ENCODE results near the gene TGM5. TPM values are rescaled to one million over a fixed set of nuclear protein-coding genes. Genes with fewer than 3 reads are reported as not detected.
"Not testable (repeated sequence)": the region's sequence is repeated elsewhere in the genome, so short reads cannot be mapped to it uniquely, and the experiment has no call there.

Gene TGM5
- total RNA-seq, 5 donors from 2014 or later (not counting 1 experiment from before 2014, with no cell fraction given), result not detected

- ATAC-seq (replicated peaks in 1 of 4), result no peak
- Histone ChIP-seq H3K4me1 (ENCODE audit: control insufficient read depth in 1 of 2, extremely low read depth in 1 of 2, insufficient read depth in 2 of 2, low read length in 2 of 2) (peaks cover 0 to 3% of the 10 kb centered on the region in 2 experiments), H3K9me3 (no peaks in the 10 kb centered on the region), H3K27me3 (replicated peaks in 1 of 2; ENCODE audit: control insufficient read depth in 2 of 2, extremely low read depth in 1 of 2, insufficient read depth in 2 of 2, low read length in 1 of 2) (peaks cover 7 to 26% of the 10 kb centered on the region in 2 experiments), H3K36me3 (ENCODE audit: control insufficient read depth in 2 of 2, extremely low read depth in 1 of 2, insufficient read depth in 1 of 2, low read length in 1 of 2) (no peaks in the 10 kb centered on the region), H3K4me3 (ENCODE audit: control insufficient read depth in 1 of 2, extremely low read depth in 1 of 2, low read length in 1 of 2) (no peak overlapping the region), H3K27ac (ENCODE audit: low read length) (no peak overlapping the region)
- 100% methylated on average over 3 of the region's 6 CpGs for WGBS (ENCODE audit: insufficient coverage)
- no peak for DNase-seq
- Mint-ChIP-seq H3K27ac (no peak overlapping the region), H3K9me3 (no peaks in the 10 kb centered on the region), H3K4me1 (peaks cover 4 to 8% (median 6%) of the 10 kb centered on the region in 3 donors), H3K36me3 (no peaks in the 10 kb centered on the region), H3K27me3 (peaks cover 53 to 54% of the 10 kb centered on the region in 2 donors), H3K4me3 (peak overlapping the region in 1 of 3 donors; percentile 42)
- ChIA-PET POLR2A (no interaction called here), CTCF (no interaction called here)
Observed at GRCh38 chr15:43294091-43294706, 27.5 kb upstream of the TGM5 start.

DNA sequence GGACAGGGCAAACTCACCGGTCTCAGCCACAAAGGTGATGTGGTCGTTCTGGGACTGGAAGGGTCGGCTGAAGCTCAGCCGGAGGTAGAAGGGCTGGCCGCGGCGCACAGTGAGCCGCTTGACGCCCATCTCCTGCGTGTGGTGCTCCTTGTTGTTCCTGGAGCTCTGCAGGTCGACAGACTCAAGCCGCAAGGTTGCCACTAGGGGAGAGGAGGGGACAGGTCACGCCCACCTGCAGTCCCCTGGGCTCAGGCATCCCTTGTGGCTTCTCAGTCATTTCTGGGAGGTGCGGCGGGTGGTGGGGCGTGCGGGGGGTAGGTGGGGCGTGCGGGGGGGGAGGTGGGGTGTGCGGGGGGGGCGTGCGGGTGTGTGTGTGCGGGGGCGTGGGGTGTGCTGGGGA, 26.7 kb upstream of the TGM5 start:
- no peak overlapping the region for H3K4me3 Mint-ChIP-seq
- Histone ChIP-seq H3K27ac (ENCODE audit: low read length) (no peak overlapping the region), H3K4me1 (ENCODE audit: control insufficient read depth in 1 of 2, extremely low read depth in 1 of 2, insufficient read depth in 2 of 2, low read length in 2 of 2) (peaks cover 0 to 3% of the 10 kb centered on the region in 2 experiments), H3K9me3 (no peaks in the 10 kb centered on the region), H3K4me3 (ENCODE audit: control insufficient read depth in 1 of 2, extremely low read depth in 1 of 2, low read length in 1 of 2) (no peak overlapping the region), H3K36me3 (ENCODE audit: control insufficient read depth in 2 of 2, extremely low read depth in 1 of 2, insufficient read depth in 1 of 2, low read length in 1 of 2) (no peaks in the 10 kb centered on the region), H3K27me3 (replicated peaks in 1 of 2; ENCODE audit: control insufficient read depth in 2 of 2, extremely low read depth in 1 of 2, insufficient read depth in 2 of 2, low read length in 1 of 2) (peaks cover 7 to 26% of the 10 kb centered on the region in 2 experiments)
- CTCF ChIA-PET, result no interaction called here
- H3K36me3 Mint-ChIP-seq, result no peaks in the 10 kb centered on the region
- no peaks in the 10 kb centered on the region for H3K9me3 Mint-ChIP-seq
- peak in 2 of 4 experiments; percentile 23 to 36 for ATAC-seq (replicated peaks in 1 of 4)
- WGBS (ENCODE audit: insufficient coverage), result 26% methylated on average over 12 of the region's 24 CpGs
- H3K27ac Mint-ChIP-seq, result no peak overlapping the region
- DNase-seq, result peak in 14 of 35 experiments; percentile 2 to 23 (median 7)
- POLR2A ChIA-PET, result no interaction called here
- H3K4me1 Mint-ChIP-seq, result peaks cover 4 to 8% (median 6%) of the 10 kb centered on the region in 3 donors
- H3K27me3 Mint-ChIP-seq, result peaks cover 53 to 54% of the 10 kb centered on the region in 2 donors

DNA sequence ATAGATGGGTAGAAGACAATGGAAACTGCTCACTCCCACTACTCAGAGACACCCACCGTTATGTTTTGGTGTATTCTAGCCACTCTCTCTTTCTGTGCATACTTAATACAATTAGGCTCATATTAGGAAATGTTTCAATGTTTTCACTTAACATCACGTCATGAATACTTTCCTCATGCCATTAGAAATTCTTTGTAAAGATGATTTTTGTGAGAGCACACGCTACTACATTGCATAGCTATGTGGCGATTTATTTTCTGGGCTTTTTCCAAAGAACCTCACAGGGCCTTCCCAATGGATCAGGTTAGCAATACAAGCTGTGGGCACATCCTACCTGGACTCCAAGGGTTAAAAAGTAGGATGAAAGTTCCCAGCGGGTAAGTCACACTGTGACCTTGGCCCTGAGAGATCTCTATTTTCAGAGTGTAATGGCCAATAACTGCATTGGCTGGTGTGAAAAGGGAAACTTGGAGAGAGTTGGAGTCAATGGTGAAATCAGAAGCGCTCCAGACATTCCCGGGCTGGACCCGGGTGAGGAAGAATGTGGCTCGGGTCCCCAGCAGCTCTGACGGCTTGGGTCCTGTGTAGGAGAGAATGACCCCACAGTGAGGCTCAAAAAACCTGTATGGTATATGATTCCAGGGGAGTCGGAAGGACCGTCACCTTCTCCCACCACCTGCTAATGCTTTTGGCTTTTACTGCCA, 25.8 kb upstream of the TGM5 start:
- Mint-ChIP-seq H3K4me1 (peaks cover 4 to 8% (median 6%) of the 10 kb centered on the region in 3 donors), H3K27ac (no peak overlapping the region), H3K36me3 (no peaks in the 10 kb centered on the region), H3K4me3 (no peak overlapping the region), H3K27me3 (peaks cover 47 to 48% of the 10 kb centered on the region in 2 donors), H3K9me3 (no peaks in the 10 kb centered on the region)
- H3K27me3 ChIP-seq (replicated peaks in 1 of 2; ENCODE audit: control insufficient read depth in 2 of 2, extremely low read depth in 1 of 2, insufficient read depth in 2 of 2, low read length in 1 of 2), result peaks cover 7 to 21% of the 10 kb centered on the region in 2 experiments
- no peak overlapping the region for H3K4me3 ChIP-seq (ENCODE audit: control insufficient read depth in 1 of 2, extremely low read depth in 1 of 2, low read length in 1 of 2)
- no peaks in the 10 kb centered on the region for H3K36me3 ChIP-seq (ENCODE audit: control insufficient read depth in 2 of 2, extremely low read depth in 1 of 2, insufficient read depth in 1 of 2, low read length in 1 of 2)
- ATAC-seq (replicated peaks in 1 of 4) (no peak), DNase-seq (no peak)
- H3K27ac ChIP-seq (ENCODE audit: low read length), result no peak overlapping the region
- no peaks in the 10 kb centered on the region for H3K9me3 ChIP-seq
- CTCF ChIA-PET, result interaction anchor here (0.5 to 0.6 kb wide), 2 partner anchors 368 to 451 kb away, joined by 3 to 4 read pairs; no protein-coding TSS in a partner anchor
- peaks cover 0 to 3% of the 10 kb centered on the region in 2 experiments for H3K4me1 ChIP-seq (ENCODE audit: control insufficient read depth in 1 of 2, extremely low read depth in 1 of 2, insufficient read depth in 2 of 2, low read length in 2 of 2)
- 86% methylated on average over 4 of the region's 12 CpGs for WGBS (ENCODE audit: insufficient coverage)
- POLR2A ChIA-PET, result no interaction called here

- CTCF ChIA-PET; H3K4me1 ChIP-seq (ENCODE audit: control insufficient read depth in 1 of 2, extremely low read depth in 1 of 2, insufficient read depth in 2 of 2, low read length in 2 of 2); H3K27ac Mint-ChIP-seq; H3K36me3 Mint-ChIP-seq; H3K27ac ChIP-seq (ENCODE audit: low read length); H3K36me3 ChIP-seq (ENCODE audit: control insufficient read depth in 2 of 2, extremely low read depth in 1 of 2, insufficient read depth in 1 of 2, low read length in 1 of 2); H3K9me3 Mint-ChIP-seq; POLR2A ChIA-PET; ATAC-seq (replicated peaks in 1 of 4); H3K9me3 ChIP-seq; DNase-seq; H3K4me3 ChIP-seq (ENCODE audit: control insufficient read depth in 1 of 2, extremely low read depth in 1 of 2, low read length in 1 of 2); H3K4me3 Mint-ChIP-seq: not testable (repeated sequence)
- H3K27me3 ChIP-seq (replicated peaks in 1 of 2; ENCODE audit: control insufficient read depth in 2 of 2, extremely low read depth in 1 of 2, insufficient read depth in 2 of 2, low read length in 1 of 2), result peaks cover 7 to 29% of the 10 kb centered on the region in 2 experiments
- H3K4me1 Mint-ChIP-seq, result peaks cover 4 to 12% (median 8%) of the 10 kb centered on the region in 3 donors
- H3K27me3 Mint-ChIP-seq, result peaks cover 31 to 34% of the 10 kb centered on the region in 2 donors
- no CpG with 5 or more reads among the region's 3 CpGs for whole genome bisulfite sequencing (ENCODE audit: insufficient coverage)
Observed at GRCh38 chr15:43289656-43290055, 22.9 kb upstream of the TGM5 start.

- Histone ChIP-seq H3K36me3 (ENCODE audit: control insufficient read depth in 2 of 2, extremely low read depth in 1 of 2, insufficient read depth in 1 of 2, low read length in 1 of 2) (no peaks in the 10 kb centered on the region), H3K27ac (ENCODE audit: low read length) (no peak overlapping the region), H3K9me3 (no peaks in the 10 kb centered on the region), H3K4me3 (ENCODE audit: control insufficient read depth in 1 of 2, extremely low read depth in 1 of 2, low read length in 1 of 2) (no peak overlapping the region), H3K27me3 (replicated peaks in 1 of 2; ENCODE audit: control insufficient read depth in 2 of 2, extremely low read depth in 1 of 2, insufficient read depth in 2 of 2, low read length in 1 of 2) (peaks cover 0 to 20% of the 10 kb centered on the region in 2 experiments), H3K4me1 (ENCODE audit: control insufficient read depth in 1 of 2, extremely low read depth in 1 of 2, insufficient read depth in 2 of 2, low read length in 2 of 2) (peaks cover 0 to 3% of the 10 kb centered on the region in 2 experiments)
- ChIA-PET POLR2A (no interaction called here), CTCF (interaction anchor here in 1 of 2 donors (1.3 kb wide), 1 partner anchor 62 kb away, joined by 5 read pairs; no protein-coding TSS in a partner anchor)
- peaks cover 13 to 14% of the 10 kb centered on the region in 2 donors for H3K27me3 Mint-ChIP-seq
- H3K9me3 Mint-ChIP-seq, result no peaks in the 10 kb centered on the region
- ATAC-seq (replicated peaks in 1 of 4) (no peak), DNase-seq (no peak)
- peaks cover 0 to 8% (median 2%) of the 10 kb centered on the region in 3 donors for H3K4me1 Mint-ChIP-seq
- no peaks in the 10 kb centered on the region for H3K36me3 Mint-ChIP-seq
- no peak overlapping the region for H3K27ac Mint-ChIP-seq
- no peak overlapping the region for H3K4me3 Mint-ChIP-seq
- 81% methylated on average over 11 of the region's 15 CpGs for WGBS (ENCODE audit: insufficient coverage)
Observed at GRCh38 chr15:43287254-43287653, 20.5 kb upstream of the TGM5 start.

GRCh38 chr15:43286074-43286473, 19.3 kb upstream of the TGM5 start:
- H3K27me3 ChIP-seq (replicated peaks in 1 of 2; ENCODE audit: control insufficient read depth in 2 of 2, extremely low read depth in 1 of 2, insufficient read depth in 2 of 2, low read length in 1 of 2), result peaks cover 0 to 18% of the 10 kb centered on the region in 2 experiments
- H3K9me3 ChIP-seq, result no peaks in the 10 kb centered on the region
- Mint-ChIP-seq H3K4me1 (peaks cover 0 to 8% (median 2%) of the 10 kb centered on the region in 3 donors), H3K36me3 (no peaks in the 10 kb centered on the region), H3K4me3 (no peak overlapping the region), H3K27ac (no peak overlapping the region), H3K9me3 (no peaks in the 10 kb centered on the region), H3K27me3 (peaks cover 7 to 8% of the 10 kb centered on the region in 2 donors)
- ATAC-seq (replicated peaks in 1 of 4) (no peak), DNase-seq (no peak)
- no peak overlapping the region for H3K4me3 ChIP-seq (ENCODE audit: control insufficient read depth in 1 of 2, extremely low read depth in 1 of 2, low read length in 1 of 2)
- no peak overlapping the region for H3K27ac ChIP-seq (ENCODE audit: low read length)
- POLR2A ChIA-PET, result no interaction called here
- CTCF ChIA-PET, result interaction anchor here (0.5 to 2.3 kb wide), 13 partner anchors 32 to 150 kb away, joined by 3 to 60 read pairs (median 3); no protein-coding TSS in a partner anchor
- 49% methylated on average over 3 of the region's 7 CpGs for WGBS (ENCODE audit: insufficient coverage)
- no peaks in the 10 kb centered on the region for H3K36me3 ChIP-seq (ENCODE audit: control insufficient read depth in 2 of 2, extremely low read depth in 1 of 2, insufficient read depth in 1 of 2, low read length in 1 of 2)
- peaks cover 0 to 3% of the 10 kb centered on the region in 2 experiments for H3K4me1 ChIP-seq (ENCODE audit: control insufficient read depth in 1 of 2, extremely low read depth in 1 of 2, insufficient read depth in 2 of 2, low read length in 2 of 2)

Data from T-cell (primary cell).